ENCODE data around the gene MYOM1.

MYOM1 gene

DNA sequence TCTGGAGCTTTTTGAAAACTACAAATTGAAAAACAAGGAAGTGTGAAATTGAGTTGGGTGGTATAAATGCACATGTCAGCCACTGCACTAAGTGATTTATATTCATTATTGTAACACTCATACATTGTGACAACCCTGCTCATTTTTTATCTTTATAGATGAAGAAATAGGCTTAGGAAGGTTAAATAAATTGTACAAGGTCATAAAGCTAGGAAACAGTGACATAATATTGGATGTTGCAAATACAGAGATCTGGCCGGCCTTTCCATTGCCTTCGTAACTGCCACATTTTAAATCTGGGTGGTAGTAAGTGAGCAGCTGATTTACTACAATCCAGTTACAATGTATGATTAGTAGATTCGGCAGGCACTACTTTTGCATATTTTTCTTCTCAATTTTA is 130.2 kb downstream of the MYOM1 start:
- no peaks in the 10 kb centered on the region for H3K9me3 ChIP-seq (ENCODE audit: insufficient read depth, low read length)
- H2AFZ ChIP-seq (ENCODE audit: low read depth, low read length): no peak overlapping the region; the same call in 1 of the 2 replicates
- H3K4me3 ChIP-seq (ENCODE audit: low read length): no peak overlapping the region
- no peaks in the 10 kb centered on the region for H3K79me2 ChIP-seq (ENCODE audit: low read length)
- TF ChIP-seq, protein P1, sequence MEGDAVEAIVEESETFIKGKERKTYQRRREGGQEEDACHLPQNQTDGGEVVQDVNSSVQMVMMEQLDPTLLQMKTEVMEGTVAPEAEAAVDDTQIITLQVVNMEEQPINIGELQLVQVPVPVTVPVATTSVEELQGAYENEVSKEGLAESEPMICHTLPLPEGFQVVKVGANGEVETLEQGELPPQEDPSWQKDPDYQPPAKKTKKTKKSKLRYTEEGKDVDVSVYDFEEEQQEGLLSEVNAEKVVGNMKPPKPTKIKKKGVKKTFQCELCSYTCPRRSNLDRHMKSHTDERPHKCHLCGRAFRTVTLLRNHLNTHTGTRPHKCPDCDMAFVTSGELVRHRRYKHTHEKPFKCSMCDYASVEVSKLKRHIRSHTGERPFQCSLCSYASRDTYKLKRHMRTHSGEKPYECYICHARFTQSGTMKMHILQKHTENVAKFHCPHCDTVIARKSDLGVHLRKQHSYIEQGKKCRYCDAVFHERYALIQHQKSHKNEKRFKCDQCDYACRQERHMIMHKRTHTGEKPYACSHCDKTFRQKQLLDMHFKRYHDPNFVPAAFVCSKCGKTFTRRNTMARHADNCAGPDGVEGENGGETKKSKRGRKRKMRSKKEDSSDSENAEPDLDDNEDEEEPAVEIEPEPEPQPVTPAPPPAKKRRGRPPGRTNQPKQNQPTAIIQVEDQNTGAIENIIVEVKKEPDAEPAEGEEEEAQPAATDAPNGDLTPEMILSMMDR (IDR thresholded peaks at IDR 0.05; ENCODE audit: low read depth, low read length): no peak
- no peak for TF ChIP-seq EZH2phosphoT487 (IDR thresholded peaks at IDR 0.05; ENCODE audit: low read depth)
- H3K27me3 ChIP-seq (ENCODE audit: low read depth, low read length): no peaks in the 10 kb centered on the region
- no peaks in the 10 kb centered on the region for H4K20me1 ChIP-seq (ENCODE audit: insufficient read depth, low read length)
- no peaks in the 10 kb centered on the region for H3K36me3 ChIP-seq (replicated peaks; ENCODE audit: low read depth, low read length)
- no peak overlapping the region for H3K9ac ChIP-seq (ENCODE audit: low read length)
- H3K4me2 ChIP-seq (ENCODE audit: low read length): no peak overlapping the region
- no peaks in the 10 kb centered on the region for H3K4me1 ChIP-seq (ENCODE audit: low read length)
- H3K27ac ChIP-seq (ENCODE audit: low read length): no peak overlapping the region

- TF ChIP-seq, protein P1 (IDR thresholded peaks at IDR 0.05; ENCODE audit: low read depth, low read length): no peak
- TF ChIP-seq EZH2phosphoT487 (IDR thresholded peaks at IDR 0.05; ENCODE audit: low read depth): no peak
- H3K36me3 ChIP-seq (replicated peaks; ENCODE audit: low read depth, low read length): no peaks in the 10 kb centered on the region
- H3K79me2 ChIP-seq (ENCODE audit: low read length): no peaks in the 10 kb centered on the region
- H3K27me3 ChIP-seq (ENCODE audit: low read depth, low read length): no peaks in the 10 kb centered on the region
- H4K20me1 ChIP-seq (ENCODE audit: insufficient read depth, low read length): no peaks in the 10 kb centered on the region
- H3K9ac ChIP-seq (ENCODE audit: low read length): no peak overlapping the region
- no peak overlapping the region for H3K4me2 ChIP-seq (ENCODE audit: low read length)
- no peak overlapping the region for H2AFZ ChIP-seq (ENCODE audit: low read depth, low read length)
- no peak overlapping the region for H3K27ac ChIP-seq (ENCODE audit: low read length)
- no peaks in the 10 kb centered on the region for H3K4me1 ChIP-seq (ENCODE audit: low read length)
- H3K4me3 ChIP-seq (ENCODE audit: low read length): no peak overlapping the region
- no peaks in the 10 kb centered on the region for H3K9me3 ChIP-seq (ENCODE audit: insufficient read depth, low read length)
These were observed 131.3 kb downstream of the MYOM1 start for GRCh38 chr18:3088449-3088848.

DNA sequence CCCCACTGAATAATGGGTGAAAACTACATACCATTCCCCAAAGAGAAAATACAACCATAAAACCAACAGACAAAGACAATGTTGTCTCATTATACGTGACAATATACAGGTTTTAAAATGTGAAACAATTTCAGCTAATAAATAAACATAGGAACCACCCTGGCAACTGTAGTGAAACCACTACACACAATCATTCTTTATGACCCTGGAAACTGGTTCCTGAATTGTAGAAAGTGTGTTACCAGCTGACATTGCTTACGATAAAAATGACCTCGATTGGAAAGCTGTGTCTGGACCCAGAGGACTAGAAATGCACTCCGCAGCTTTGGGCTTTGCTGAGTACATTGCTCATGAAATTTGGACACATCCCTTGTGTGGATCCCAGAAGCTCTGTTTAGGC is 132.9 kb downstream of the MYOM1 start:
- no peak for TF ChIP-seq EZH2phosphoT487 (IDR thresholded peaks at IDR 0.05; ENCODE audit: low read depth)
- TF ChIP-seq, protein P1 (IDR thresholded peaks at IDR 0.05; ENCODE audit: low read depth, low read length): no peak
- Histone ChIP-seq H3K4me2 (ENCODE audit: low read length) (no peak overlapping the region), H3K79me2 (ENCODE audit: low read length) (no peaks in the 10 kb centered on the region), H3K27ac (ENCODE audit: low read length) (no peak overlapping the region), H3K4me3 (ENCODE audit: low read length) (no peak overlapping the region), H2AFZ (ENCODE audit: low read depth, low read length) (no peak overlapping the region), H3K4me1 (ENCODE audit: low read length) (no peaks in the 10 kb centered on the region), H3K9me3 (ENCODE audit: insufficient read depth, low read length) (no peaks in the 10 kb centered on the region), H4K20me1 (ENCODE audit: insufficient read depth, low read length) (no peaks in the 10 kb centered on the region), H3K9ac (ENCODE audit: low read length) (no peak overlapping the region), H3K27me3 (ENCODE audit: low read depth, low read length) (no peaks in the 10 kb centered on the region), H3K36me3 (replicated peaks; ENCODE audit: low read depth, low read length) (no peaks in the 10 kb centered on the region)

DNA sequence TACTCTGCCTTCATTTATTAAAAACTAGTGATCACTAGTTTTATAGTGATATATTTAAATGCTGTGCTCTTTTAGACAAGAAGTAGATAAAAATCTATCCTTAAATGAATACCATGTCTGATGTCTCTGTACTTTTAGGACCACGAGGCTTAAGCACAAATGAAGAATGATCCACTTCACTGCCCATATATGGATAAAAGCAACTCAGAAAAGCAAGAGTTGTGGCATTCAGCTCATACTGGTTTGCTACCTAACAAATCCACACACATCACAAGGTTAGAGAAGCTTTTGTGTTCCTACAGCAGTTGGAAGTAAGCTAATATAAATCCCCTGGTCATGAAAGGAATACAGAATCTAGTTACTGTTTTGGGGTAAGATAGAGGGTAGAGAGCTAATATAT is 134.2 kb downstream of the MYOM1 start:
- TF ChIP-seq, protein P1 (IDR thresholded peaks at IDR 0.05; ENCODE audit: low read depth, low read length): no peak
- TF ChIP-seq EZH2phosphoT487 (IDR thresholded peaks at IDR 0.05; ENCODE audit: low read depth): no peak
- Histone ChIP-seq H3K79me2 (ENCODE audit: low read length) (no peaks in the 10 kb centered on the region), H3K4me1 (ENCODE audit: low read length) (no peaks in the 10 kb centered on the region), H3K9me3 (ENCODE audit: insufficient read depth, low read length) (no peaks in the 10 kb centered on the region), H3K4me3 (ENCODE audit: low read length) (no peak overlapping the region), H3K27ac (ENCODE audit: low read length) (no peak overlapping the region), H4K20me1 (ENCODE audit: insufficient read depth, low read length) (no peaks in the 10 kb centered on the region), H3K9ac (ENCODE audit: low read length) (no peak overlapping the region), H2AFZ (ENCODE audit: low read depth, low read length) (no peak overlapping the region), H3K27me3 (ENCODE audit: low read depth, low read length) (no peaks in the 10 kb centered on the region), H3K4me2 (ENCODE audit: low read length) (no peak overlapping the region), H3K36me3 (replicated peaks; ENCODE audit: low read depth, low read length) (no peaks in the 10 kb centered on the region)

Measured in OCI-LY3 (cell line).